IPS-NIHi7 (cell line): Measurements from ENCODE around the gene ATP6V1G2.
"Not testable (repeated sequence)": the region's sequence is repeated elsewhere in the genome, so short reads cannot be mapped to it uniquely, and the experiment has no call there.

Experiments
- DNase-seq: peaks from one replicate; pipeline ENCODE4 v3.0.0; 2012; ENCODE audit warnings: mixed read lengths; ENCODE audit errors: extremely low spot score

Gene ATP6V1G2

GRCh38 chr6:31546339-31546957, at the start of gene ATP6V1G2:
TSS of gene ATP6V1G2 (minus strand) at chr6:31546608. CDS start at chr6:31546559, 49 bp downstream.
- peak; percentile 86 for DNase-seq

- no peak for DNase-seq
Measured at GRCh38 chr6:31592396-31592771, 46.0 kb upstream of the ATP6V1G2 start.

- DNase-seq = not testable (repeated sequence)
Measured at GRCh38 chr6:31590691-31591090, 44.3 kb upstream of the ATP6V1G2 start.

GRCh38 chr6:31588871-31589650, 42.7 kb upstream of the ATP6V1G2 start:
- DNase-seq = no peak

GRCh38 chr6:31587791-31588777, 41.7 kb upstream of the ATP6V1G2 start:
- no peak for DNase-seq

GRCh38 chr6:31586599-31587281, 40.3 kb upstream of the ATP6V1G2 start:
- DNase-seq = no peak

GRCh38 chr6:31586008-31586407, 39.6 kb upstream of the ATP6V1G2 start, which contains the start of gene LST1:
TSS of gene LST1 (plus strand) at chr6:31586277. CDS start at chr6:31587300, 1,023 bp downstream.
- no peak for DNase-seq

GRCh38 chr6:31585491-31585890, 39.1 kb upstream of the ATP6V1G2 start:
- peak; percentile 70 for DNase-seq

- DNase-seq = no peak
Measured at GRCh38 chr6:31582230-31582643, 35.8 kb upstream of the ATP6V1G2 start, which contains the start of gene LTB. TSS of gene LTB (minus strand) at chr6:31582424. CDS start at chr6:31582417, 7 bp downstream.

- DNase-seq = no peak
Measured at GRCh38 chr6:31581434-31582229, 35.2 kb upstream of the ATP6V1G2 start.

GRCh38 chr6:31580807-31581433, 34.5 kb upstream of the ATP6V1G2 start:
- peak; percentile 91 for DNase-seq

GRCh38 chr6:31580438-31580740, 34.0 kb upstream of the ATP6V1G2 start:
- DNase-seq = no peak

GRCh38 chr6:31579546-31580437, 33.4 kb upstream of the ATP6V1G2 start:
- no peak for DNase-seq

GRCh38 chr6:31579119-31579505, 32.7 kb upstream of the ATP6V1G2 start:
- no peak for DNase-seq

- DNase-seq = peak; percentile 67
Measured at GRCh38 chr6:31578184-31579118, 32.0 kb upstream of the ATP6V1G2 start.

GRCh38 chr6:31577579-31577966, 31.2 kb upstream of the ATP6V1G2 start:
- DNase-seq = no peak

GRCh38 chr6:31576897-31577578, 30.6 kb upstream of the ATP6V1G2 start:
- DNase-seq = no peak
